Glomerular endothelial cell (primary cell): Measurements from ENCODE around the gene MMP20. TPM values are rescaled to one million over a fixed set of nuclear protein-coding genes. Genes with fewer than 3 reads are reported as not detected.

Experiments
- DNase-seq: peaks from one replicate; pipeline ENCODE4 v3.0.0-alpha.2; 2011; ENCODE audit warnings: low read depth, low spot score; ENCODE audit errors: extremely low read depth
- total RNA-seq: library from RNA; depleted of rRNA; stranded (reverse); fragments of >200 nt; gene quantifications from 2 replicates; pipeline ENCODE4 v1.2.3, GENCODE V29; 2015

MMP20 gene
- total RNA-seq, 1 donor from 2014 or later: not detected

DNA sequence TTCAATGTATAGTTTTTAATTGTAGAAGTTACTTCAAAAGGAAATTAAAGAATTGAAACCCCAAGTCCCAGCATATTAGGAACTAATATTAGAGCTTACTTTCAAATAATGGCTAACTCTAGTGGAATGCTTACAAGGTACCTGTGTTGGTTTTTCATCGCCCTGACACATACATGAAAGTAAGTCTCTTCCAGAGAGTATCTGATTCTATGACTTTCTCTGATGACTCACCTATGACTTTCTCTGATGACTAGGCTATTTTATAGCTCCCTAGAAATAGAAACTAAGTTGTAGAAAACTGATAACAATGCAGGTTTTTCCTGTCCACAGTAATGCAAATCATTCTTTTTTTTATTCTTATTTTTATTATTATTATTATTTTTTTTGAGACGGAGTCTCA, 61.0 kb downstream of the MMP20 start:
- peak; percentile 27 for DNase-seq

- DNase-seq: no peak
These were observed 63.5 kb downstream of the MMP20 start for GRCh38 chr11:102561636-102562035.

DNA sequence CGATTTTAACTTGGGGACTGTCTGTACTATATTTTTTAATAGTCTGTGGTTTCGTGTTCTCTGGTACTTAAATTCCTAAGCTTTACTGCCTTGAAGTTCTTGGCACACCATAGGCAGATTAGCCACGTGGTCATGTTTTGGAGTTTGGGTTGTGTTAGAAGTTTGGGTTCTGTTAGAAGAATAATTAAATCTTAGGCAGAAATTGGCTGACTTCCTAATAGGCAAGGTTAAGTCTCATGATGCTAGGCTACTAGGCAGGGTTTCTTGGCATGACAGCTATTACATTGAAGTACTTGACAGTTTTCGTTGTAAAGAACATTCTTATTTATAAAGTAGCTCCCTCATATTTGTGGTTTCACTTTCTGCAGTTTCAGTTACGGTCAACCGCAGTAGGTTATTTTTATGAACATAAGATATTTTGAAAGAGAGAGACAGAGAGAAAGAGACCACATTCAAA, 64.5 kb downstream of the MMP20 start:
- no peak for DNase-seq

DNA sequence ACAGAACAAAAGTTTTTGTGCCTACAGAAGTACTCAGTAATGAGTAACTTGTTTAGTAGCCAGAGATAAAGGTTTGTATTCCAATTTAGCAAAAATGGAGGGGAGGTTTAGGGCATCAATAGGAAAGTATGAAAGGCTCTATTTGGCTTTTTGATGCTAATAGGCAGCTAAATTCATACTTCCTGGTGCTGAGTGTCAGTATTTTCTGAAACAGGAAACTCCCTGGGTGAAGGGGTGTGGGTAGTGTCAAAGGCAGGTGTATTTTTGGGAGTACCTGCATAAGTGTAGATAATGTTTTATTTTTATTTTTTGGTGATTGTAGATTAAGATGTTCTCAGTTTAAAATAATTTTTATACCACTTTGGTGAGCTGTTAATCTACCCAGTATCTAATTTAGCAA, 65.3 kb downstream of the MMP20 start:
- no peak for DNase-seq

DNA sequence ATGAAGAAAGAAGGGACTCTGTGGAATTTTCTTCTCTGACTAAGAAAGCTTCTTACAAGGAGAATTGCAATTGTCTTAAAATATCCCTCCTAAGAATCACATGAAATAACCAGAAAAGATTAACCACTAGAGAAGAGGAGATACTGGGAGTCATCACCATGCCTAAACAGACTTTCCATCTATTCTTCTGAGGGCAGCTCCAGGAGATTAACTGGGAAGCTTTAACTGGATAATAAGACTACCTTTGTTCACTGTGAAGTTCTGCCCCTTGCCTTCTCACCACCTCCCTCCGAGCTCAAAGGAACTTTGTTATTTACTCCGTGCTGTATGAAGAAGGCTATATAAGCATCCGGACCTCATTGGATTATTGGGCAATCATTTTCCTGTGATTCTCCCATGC, 70.0 kb downstream of the MMP20 start:
- no peak for DNase-seq

- DNase-seq: no peak
These were observed 71.3 kb downstream of the MMP20 start for GRCh38 chr11:102553835-102554282.

- no peak for DNase-seq
These were observed 72.5 kb downstream of the MMP20 start for GRCh38 chr11:102552447-102553194.

DNA sequence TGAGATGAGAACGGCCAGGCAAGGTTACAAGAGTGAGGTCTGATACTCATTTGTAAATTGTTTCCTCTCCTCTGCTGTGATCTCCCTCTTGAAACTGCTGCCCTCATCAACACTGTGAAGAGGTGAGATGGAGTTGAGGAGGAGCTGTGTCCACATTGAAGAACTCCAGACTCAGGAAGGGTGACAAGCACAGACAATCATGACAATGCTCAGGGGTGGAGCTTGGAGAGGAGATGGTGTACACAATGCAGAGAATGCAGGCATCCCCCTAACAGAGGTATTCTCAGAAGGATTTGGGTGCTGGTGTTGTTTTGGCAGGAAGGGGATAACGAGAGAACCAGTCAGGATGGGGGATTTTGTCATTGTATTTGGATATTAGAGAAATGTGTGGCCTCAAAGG, 73.1 kb downstream of the MMP20 start:
- no peak for DNase-seq

GRCh38 chr11:102551169-102551781, 73.9 kb downstream of the MMP20 start:
- DNase-seq: no peak

GRCh38 chr11:102546923-102547471, 78.1 kb downstream of the MMP20 start:
- DNase-seq: no peak

DNA sequence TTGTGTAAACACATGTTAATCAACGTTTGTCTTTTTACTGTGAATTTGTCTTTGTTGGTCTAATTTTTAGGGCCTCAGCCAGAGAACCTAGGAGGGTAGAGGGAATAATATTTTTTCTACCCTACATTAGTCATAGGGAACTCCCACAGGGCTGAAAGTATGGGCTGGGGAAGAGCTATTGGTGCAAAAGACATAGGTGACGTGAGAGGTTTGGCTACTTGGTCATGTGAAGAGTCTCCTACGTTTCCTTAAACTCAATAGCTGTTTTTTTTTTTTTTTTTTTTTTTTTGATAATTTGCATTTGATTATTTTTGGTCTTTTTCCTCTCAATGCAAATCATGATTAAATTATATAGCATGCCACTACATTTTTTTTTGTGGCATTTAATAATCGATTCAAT, 78.7 kb downstream of the MMP20 start:
- DNase-seq: no peak

- DNase-seq: no peak
These were observed 79.4 kb downstream of the MMP20 start for GRCh38 chr11:102545701-102546100.

GRCh38 chr11:102544594-102544993, 80.5 kb downstream of the MMP20 start:
- DNase-seq: no peak

DNA sequence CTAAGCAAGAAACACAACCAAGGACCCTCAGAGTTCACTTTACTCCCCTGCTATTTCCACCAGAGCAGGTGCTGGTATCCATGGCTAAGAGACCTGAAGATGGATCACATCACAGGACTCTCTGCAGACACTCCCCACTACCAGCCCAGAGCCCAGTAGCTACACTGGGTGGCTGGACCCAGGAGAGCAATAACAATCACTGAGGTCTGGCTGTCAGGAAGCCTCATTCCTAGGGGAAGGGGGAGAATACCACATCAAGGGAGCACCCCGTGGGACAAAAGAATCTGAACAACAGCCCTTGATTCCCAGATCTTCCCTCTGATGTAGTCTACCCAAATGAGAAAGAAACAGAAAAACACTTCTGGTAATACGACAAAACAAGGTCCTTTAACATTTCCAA, 85.6 kb downstream of the MMP20 start:
- no peak for DNase-seq

GRCh38 chr11:102538932-102539331, 86.2 kb downstream of the MMP20 start:
- no peak for DNase-seq

- no peak for DNase-seq
These were observed 90.8 kb downstream of the MMP20 start for GRCh38 chr11:102534261-102534872.

DNA sequence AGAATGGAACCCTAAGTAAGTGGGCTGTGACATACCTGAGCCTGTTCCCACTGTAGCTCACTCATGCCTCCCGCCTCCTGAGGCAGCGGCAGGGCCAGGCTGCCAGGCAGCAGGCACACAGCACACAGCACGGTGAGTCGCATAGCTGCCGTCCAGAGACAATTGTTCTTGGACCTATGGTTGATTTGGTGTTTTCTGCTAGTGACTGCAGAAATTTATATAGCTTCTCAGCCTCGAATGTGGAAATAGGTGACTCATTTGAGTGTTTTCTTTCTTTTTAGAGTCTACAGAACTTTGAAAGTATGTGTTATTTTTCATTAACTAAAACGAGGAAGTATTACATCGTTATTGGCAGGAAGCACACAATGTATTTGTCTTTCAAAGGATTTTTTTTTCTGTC, 94.6 kb downstream of the MMP20 start, which contains the start of gene MMP7:
TSS of gene MMP7 (minus strand) at position 190 of the 400 bp plus-strand sequence. CDS start at position 143, 47 bp downstream.
- DNase-seq: peak; percentile 25

DNA sequence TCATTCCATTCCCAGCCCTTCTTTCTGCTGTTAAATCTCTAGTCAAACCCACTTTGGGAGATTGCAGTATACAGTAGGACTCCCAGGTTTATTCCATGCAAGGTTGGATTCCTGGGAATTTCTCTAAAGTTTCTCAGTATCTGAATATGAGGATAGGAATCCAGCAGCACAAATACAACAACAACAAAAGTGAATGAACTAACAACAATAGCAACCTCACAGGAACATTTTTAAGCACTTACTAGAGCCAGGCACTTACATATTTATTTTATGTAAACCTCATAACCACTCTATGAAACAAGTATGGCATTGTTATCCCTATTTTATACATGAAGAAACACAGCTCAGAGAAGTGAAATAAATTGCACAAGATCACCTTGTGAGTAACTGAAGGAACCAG, 96.5 kb downstream of the MMP20 start:
- no peak for DNase-seq

DNA sequence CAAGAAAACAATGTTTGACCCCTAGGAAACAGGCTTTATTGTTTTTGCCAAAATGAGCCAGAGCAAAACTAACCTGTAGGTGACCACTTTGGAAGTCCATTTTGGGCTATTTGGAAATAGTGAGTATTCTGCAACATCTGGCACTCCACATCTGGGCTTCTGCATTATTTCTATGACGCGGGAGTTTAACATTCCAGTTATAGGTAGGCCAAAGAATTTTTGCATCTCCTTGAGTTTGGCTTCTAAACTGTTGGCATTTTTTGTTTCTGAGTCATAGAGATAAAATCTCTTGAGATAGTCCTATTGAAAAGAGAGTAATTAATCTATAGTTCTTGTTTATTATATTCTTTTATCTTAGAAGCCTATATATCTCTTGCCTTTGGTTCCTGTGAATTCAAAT, 97.4 kb downstream of the MMP20 start:
- no peak for DNase-seq

DNA sequence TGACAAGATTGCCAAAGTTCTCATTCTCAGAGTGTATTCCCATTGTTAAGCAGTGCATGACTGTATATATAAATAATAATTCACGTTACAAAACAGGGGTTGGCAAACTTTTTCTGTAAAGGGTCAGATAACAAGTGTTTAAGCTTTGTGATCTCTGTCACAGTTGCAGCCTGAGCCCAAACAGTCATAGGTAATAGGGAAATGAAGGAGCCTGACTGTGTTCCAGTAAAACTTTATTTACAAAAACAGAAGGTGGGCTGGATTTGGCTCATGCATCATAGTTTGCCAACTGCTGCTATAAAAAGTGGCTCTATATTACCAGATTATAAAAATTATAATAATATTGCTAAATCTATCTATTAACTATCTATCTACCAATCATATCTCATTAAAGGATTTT, 98.1 kb downstream of the MMP20 start:
- no peak for DNase-seq
